PFSK-1 (cell line): Measurements from ENCODE around the gene RAPH1.

Experiments used
- POLR2AphosphoS5 ChIP-seq: IDR thresholded peaks from 2 replicates; pipeline ENCODE4 v1.6.1; 2012; ENCODE audit warnings: low read depth, mild to moderate bottlenecking, control low read depth, low read length, moderate library complexity
- SIN3A ChIP-seq: IDR thresholded peaks from 2 replicates; pipeline ENCODE4 v1.6.1; 2012; ENCODE audit warnings: mild to moderate bottlenecking, low read length, moderate library complexity, borderline replicate concordance; ENCODE audit not compliant: insufficient read depth
- TAF1 ChIP-seq: IDR thresholded peaks from 2 replicates; pipeline ENCODE4 v1.6.1; 2012; ENCODE audit warnings: low read length, control low read depth, borderline replicate concordance; ENCODE audit not compliant: insufficient read depth
- TF ChIP-seq, protein P1 (sequence below), 2 experiments: IDR thresholded peaks; 2 replicates each; pipeline versions ENCODE4 v1.6.1 to v1.8.0; 2011 to 2012; ENCODE audit warnings: low read depth in 2 of 2, low read length in 2 of 2, control low read depth in 1 of 2, inconsistent platforms in 1 of 2, mild to moderate bottlenecking in 1 of 2, moderate library complexity in 1 of 2; ENCODE audit not compliant: insufficient read depth in 1 of 2

DNA sequence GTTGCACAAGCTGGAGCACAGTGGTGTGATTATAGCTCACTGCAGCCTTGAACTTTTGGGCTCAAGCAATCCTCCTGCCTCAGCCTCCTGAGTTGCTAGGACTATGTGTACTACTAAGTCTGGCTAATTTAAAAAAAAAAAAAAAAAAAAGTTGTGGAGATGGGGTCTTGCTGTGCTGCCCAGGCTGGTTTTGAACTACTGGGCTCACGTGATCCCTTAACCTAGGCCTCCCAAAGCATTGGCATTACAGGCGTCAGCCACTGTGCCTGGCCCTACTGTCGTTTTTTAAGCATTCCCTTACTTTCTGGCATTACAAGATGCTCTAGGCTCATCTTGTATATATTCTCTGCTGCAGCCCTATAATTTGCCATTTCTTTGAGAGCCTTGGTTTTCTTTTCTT lies 88.3 kb downstream of the RAPH1 start:
- TF ChIP-seq, protein P1, sequence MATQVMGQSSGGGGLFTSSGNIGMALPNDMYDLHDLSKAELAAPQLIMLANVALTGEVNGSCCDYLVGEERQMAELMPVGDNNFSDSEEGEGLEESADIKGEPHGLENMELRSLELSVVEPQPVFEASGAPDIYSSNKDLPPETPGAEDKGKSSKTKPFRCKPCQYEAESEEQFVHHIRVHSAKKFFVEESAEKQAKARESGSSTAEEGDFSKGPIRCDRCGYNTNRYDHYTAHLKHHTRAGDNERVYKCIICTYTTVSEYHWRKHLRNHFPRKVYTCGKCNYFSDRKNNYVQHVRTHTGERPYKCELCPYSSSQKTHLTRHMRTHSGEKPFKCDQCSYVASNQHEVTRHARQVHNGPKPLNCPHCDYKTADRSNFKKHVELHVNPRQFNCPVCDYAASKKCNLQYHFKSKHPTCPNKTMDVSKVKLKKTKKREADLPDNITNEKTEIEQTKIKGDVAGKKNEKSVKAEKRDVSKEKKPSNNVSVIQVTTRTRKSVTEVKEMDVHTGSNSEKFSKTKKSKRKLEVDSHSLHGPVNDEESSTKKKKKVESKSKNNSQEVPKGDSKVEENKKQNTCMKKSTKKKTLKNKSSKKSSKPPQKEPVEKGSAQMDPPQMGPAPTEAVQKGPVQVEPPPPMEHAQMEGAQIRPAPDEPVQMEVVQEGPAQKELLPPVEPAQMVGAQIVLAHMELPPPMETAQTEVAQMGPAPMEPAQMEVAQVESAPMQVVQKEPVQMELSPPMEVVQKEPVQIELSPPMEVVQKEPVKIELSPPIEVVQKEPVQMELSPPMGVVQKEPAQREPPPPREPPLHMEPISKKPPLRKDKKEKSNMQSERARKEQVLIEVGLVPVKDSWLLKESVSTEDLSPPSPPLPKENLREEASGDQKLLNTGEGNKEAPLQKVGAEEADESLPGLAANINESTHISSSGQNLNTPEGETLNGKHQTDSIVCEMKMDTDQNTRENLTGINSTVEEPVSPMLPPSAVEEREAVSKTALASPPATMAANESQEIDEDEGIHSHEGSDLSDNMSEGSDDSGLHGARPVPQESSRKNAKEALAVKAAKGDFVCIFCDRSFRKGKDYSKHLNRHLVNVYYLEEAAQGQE (IDR thresholded peaks at IDR 0.05; ENCODE audit: insufficient read depth in 1 of 2, low read depth in 2 of 2, low read length in 2 of 2): no peak
- TF ChIP-seq SIN3A (no peak), POLR2AphosphoS5 (no peak), TAF1 (no peak)
